T-helper 1 cell (primary cell): ENCODE results near the gene CELF2.

Experiments used
- DNase-seq, 5 donors: peaks; one replicate each; pipeline ENCODE4 v3.0.0-alpha.2; 2012 to 2020

CELF2 gene

DNA sequence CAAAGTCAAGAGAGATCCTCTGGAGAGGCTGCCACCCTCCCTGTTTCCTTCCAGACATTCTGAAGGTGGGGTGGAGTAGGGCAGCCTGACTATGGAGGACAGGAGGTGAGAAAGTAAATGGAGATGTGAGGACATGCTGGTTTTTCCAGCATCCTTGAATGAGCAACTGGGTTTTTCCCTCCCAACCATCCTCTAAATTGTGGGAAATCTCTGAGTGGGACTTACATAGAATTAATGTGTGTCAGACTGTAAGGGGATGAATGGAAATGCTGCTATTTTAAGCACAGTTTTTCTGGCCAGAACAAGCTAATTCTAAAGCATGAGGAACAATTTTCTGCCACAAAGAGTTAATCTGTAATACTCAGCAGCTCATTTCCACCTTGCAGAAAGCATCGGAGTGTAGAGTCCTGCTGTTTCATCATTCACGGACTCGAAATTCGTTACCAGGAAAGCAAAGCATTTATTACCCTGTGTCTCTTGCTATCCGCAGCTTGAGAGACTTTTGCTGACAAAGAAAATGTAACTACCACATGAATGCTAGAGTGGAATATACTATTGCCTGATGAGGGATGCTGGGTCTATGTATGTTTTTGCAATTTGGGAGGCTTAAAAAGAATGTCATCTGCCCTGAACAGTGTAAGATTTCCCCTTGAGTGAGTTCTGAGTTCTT lies 213.0 kb downstream of the CELF2 start:
- no peak for DNase-seq

DNA sequence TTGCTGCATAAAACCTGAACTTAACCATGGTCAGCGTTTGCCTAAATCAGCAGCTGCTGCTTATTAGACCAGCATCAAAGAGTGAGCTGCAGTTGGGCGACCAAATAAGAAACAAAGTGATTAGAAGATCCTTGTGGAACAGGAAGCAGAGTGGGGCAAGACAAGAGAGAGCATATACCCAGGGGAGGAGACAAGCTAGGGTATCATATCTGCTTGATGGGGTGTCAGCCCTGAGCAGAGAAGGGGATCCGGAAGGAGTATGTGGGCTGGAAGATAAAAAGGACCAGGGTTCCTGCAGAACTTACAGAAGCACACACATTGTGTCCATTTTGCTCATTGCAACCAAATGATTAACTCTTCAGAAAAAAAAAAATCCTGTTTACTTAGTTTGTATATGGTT lies 213.6 kb downstream of the CELF2 start:
- no peak for DNase-seq

DNA sequence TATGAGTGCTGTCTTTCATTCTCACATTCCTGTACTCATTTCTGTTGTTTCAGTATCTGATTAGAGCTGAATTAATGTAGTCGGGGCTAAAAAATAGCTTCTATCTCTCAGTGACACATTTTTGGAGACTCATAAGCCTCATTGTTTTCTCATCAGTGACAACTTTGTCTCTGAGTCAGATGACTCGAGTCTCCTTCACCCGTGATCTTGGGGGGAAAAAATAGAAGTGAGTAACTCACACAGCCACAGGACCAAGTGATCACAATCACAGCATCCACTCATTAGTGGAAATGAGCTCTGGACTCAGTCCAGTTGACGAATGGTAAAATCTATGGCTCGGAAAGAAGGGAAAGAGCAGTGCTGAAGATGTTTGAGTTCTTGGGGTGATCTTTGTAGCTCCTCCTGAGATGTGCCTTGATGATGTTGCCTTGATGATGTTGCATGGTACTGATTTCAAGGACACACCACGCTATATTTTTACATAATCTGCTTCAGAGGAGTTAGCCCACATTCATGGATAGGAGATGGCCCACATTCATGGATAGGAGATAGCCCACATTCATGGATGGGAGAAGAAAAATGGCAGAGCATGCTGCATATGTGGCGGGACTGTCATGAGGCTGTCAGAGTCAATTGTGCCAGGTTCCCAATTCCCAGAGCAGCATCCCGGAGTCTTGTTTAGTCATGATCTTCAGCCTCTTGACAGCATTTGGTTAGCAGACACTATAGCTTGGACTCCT lies 214.7 kb downstream of the CELF2 start:
- peak in 1 of 5 donors; percentile 52 for DNase-seq

DNA sequence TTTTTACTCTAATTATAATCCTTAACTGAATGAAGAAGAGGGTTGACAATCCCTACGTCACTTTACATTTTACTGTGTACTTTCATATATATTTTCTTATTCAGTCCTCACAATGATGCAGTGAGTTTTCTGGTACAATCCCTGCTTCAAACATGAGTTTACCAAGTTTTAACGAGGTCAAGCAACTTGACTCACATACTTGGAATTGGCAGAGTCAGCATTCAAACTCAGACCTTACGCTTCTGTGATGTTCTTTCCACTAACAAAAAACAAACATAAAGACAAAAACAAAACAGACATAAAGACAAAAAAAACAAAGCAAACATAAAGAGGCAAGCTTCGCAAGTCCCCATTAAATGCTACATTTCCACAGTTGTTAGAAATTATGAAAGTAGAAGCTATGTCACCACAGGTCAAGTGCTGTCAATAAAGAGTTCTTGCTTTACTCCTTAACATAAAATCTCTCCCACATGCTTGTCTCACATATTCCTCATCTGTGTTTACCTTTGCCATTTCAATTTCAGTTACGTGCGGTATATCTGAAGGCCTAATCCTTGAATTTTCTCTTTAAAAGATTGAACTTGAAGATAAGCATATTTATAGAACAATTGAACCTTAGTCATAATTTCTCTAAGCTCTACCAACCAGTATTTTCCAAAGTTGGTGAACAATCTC lies 217.3 kb downstream of the CELF2 start:
- no peak for DNase-seq

DNA sequence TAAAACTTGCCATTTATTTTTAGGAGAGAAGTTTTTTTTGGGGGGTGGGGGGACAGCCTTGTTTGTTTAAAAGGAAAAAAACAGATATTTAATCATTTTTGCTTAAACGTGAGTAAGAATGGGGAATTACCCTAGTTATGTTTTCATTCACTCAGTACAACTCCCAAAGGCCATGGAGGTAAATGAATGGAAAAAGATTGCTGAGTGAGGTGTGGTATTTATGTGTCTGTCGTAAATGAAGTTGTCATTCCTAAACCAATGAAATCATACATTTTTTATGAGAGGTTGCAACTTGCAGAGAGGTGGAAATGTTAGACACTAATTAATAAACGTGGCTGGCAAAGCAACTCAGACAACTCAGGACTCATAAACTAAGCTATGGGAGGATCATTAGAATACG lies 218.1 kb downstream of the CELF2 start:
- DNase-seq, result peak in 1 of 5 donors; percentile 47

DNA sequence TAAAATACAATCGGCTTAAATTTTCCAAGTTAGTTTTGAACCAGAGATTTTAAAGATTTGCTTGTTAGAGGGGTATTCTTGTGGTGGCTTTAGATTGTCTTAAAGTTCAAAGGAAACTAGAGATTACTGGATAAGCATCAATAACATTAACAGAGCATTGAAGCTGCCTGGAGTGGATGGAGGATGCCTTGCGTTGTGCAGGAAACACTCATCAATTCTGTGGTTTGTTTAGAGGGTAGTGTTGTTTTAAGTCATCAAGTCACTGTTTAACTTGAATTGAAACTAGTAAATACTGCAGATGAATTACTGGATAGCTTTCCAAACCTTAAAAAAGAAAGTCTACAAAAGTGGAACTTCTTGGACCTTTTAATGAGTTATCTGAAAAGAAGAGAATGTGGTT lies 218.6 kb downstream of the CELF2 start:
- DNase-seq, result peak in 2 of 5 donors; percentile 38 to 80

DNA sequence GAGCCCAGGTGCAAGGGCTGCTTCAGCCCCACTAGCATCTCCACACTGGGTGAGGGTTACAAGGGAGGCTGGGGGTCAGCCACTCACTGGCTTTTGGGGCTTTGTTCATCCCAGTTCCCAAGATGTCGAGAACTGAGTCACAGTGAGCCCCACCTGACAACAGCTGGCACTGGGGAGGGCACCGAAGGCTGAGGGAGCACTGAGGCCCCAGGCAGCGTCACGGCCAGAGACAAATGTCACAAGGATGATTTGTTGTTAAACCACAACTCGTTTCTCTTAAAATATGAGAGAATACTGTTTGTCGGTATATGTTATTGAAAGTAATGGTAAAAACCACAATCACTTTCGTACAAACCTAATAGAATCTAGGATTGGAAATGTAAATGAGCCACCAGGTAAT lies 219.9 kb downstream of the CELF2 start:
- DNase-seq, result peak in 2 of 5 donors; percentile 18 to 46

DNA sequence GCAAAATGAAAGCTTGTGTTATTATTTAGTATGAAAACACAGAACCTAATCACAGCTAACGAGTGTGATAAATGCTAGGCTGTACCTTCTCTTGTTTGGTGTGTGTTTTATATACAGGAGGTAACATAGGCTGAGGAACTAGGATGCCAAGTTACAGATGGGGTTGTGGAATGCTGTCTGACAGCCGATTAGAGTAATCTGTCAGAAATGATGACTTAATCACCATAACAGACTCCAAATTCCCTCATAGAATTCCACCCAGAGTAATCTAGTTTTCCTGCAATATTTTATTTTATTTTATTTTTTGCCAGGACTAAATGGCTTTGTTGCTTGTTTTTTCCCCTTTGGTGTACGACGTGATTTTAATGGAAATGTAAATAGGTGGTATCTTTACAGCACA lies 221.2 kb downstream of the CELF2 start:
- no peak for DNase-seq

DNA sequence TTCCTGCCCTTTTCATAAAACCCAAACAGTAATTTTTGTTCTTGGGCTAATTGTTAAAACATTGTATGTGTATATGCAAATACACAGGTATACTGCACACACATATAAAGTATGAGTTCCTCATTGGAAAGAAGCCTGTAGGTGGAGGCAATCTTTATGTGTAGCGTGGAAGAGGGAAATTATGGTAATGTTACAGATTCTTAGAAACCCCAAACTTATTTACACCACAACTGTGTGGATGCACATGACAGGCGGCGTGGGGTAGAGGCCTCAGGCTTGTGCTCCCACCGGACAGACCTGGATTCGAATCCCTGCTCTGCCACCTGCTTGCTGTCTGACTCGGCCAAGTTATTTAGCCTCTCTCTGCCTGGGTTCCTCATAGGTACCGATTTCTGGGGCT lies 223.0 kb downstream of the CELF2 start:
- no peak for DNase-seq

DNA sequence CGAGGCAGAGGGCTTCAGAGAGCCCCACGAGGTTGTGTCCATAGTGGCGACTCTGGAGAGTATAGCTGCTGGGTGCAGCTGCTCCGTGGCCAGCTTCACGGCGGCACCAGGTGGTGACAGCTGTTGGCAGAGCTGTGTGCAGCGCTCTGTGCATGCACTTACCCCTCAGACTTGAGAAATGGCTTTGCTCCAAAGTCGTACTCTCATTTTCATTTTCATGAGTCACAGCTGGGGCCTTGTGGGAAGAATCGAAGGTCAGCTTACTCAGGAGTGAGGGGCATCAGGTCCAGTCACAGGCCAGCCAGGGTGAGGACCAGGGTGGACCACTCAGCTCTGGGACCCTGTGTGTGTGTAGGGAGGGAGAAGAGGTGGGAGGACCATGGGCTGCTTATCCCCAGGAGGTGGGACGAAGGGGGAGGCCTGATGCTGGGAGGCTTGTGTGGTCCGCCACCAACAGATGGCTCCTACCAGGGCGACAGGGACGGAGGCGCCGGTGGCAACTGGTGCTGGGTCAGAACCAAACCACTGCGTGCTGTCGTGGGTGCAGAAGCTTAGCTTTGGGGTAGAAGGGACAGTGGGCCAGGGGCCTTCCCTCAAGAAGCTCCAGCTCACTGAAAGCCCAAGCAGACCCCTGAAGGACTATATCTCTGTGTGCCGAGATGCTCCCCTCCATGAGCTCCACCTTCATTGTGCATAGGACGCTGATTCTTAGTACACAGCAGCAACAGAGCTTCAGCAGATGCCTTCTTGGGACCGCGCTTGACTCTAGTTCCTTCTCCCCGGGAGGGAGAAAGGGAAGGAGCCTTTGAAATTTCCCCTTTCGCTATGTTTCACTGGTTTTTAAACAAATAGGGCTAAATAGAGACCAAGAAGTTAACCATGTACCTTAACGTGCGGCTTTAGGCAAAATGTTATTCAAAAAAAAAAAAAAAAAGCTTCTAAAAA lies 225.0 kb downstream of the CELF2 start:
- DNase-seq, result peak in 1 of 5 donors; percentile 45

DNA sequence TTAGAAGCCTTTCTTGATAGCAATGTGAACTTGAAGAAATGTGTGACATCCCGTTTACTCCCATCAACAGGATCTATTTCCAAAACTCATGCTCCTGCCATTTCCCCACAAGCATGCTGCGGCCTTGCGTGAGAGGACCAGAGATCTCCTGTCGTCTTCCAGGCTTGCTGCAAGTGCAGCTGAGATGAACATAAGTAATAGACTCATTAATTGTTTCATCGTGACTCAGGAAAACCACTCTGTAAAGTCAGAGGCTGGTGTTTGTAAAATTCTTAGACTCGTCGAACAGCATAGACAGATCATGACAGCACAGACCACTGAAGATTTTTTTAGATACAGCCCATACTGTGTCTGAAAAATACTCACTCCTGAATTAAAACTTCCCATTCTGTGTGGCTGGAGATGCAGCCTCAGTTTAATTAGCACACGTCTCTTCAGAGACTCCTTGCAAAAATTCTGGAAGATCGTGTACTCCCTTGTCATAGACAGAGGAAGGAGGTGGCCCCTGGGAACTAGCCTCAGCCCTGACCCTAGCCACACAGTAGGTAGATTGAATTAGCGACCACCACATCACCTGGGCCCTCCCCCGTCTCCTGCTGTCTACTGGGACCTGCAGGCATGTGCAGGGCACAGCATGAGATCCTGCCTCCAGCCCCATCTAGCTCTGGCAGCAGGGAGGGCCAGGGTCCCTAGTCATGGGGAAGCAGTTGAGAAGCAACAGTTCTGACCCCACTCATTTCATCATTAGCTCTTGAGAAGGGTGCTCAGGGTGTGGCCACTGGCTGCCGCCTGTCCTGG lies 226.0 kb downstream of the CELF2 start:
- no peak for DNase-seq

DNA sequence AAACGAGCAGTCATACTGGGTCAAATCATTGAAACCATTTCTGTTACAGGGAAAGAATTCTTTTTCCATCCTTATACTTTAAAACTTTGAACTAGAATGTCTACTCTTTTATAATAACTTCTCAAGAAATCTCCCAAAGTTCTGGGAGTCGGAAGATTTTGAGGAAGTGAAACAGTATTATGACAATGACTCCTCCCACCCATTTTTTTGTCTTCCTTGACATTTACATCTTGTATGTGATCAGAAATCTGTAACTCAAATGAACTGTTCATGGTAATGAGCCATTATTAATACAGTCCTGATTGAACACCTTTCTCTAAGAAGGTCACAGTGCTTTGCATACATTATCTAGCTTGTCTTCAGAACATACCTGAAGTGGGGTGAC lies 227.4 kb downstream of the CELF2 start:
- no peak for DNase-seq

DNA sequence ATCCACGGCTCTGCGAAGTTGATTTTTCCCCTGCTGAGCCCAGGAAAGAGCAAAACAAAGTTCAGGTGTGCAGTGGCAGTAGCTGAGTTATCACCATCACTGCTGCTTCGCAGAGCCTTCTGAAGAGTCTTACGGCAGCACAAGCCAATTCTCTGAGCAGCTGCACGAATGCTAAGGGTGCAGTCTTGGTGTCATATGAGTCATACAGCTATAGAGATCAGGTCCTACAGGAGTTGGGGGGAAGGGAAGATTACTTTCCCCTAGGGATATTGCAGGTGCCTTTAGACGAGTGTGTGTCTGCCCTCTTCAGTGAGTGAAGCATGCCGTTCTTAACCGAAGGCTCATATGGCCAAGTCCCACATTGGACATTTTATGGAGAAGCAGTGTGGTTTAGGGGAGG lies 227.8 kb downstream of the CELF2 start:
- peak in 1 of 5 donors; percentile 46 for DNase-seq

DNA sequence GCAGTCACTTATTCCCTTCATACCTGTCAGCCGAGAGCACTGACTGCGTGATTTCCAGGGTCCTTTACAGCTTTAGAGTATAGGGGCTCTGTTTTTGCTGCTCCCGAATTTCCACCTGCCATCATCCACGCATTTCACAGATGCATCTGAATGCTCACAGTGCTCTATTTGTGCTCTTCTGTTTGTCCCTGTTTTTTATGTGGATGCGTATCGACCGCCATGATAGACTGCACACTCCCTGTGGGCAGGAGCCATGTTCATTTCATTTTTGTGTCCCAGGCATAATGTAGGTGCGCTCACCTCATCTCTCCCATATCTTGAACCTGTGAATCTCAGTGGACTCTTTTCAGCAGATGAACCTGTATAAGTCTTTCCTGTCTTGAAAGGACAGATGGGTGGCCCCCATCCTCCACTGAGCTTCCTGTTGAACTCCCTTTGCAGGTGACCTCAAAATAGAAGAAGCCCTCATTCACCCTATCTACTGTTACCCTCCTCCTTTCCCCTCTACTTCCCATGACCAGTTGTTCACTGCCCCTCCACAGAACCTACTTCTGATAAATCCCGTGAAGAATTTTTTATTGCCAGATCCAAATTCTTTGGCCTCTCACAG lies 228.4 kb downstream of the CELF2 start:
- no peak for DNase-seq

DNA sequence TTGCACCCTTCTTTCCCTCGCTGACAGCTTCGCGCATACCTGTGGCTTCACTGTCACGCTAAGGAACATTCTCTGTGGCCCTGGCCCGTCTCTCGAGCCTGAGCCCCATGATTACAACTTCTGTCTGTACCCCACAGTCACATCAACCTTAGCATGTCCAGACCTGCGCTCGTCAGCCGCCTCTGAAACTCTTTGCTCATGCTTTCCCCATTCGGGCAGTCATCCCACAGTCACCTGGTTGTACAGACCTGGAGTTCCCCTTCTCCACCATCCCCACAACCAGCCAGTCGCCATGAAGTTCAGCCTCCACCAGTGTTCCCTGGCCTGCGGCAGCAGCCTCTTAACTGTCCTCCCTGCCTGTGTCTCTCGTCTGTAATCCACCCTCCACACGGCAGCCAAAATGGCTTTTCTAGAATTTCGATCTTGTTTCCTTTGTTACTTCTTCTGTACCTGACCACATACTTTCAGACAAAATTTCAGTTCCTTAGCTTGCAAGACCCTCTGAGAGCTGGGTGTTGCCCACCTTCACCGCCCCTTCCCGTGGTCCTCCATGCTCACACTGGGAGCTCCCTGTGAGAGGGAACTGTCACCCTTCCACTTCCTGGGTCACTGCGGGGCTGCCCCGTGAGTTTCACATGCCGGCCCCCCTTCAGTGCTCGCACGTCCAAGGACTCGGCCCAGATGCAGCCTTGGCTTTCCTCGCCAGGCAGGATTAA lies 229.2 kb downstream of the CELF2 start:
- DNase-seq, result no peak

DNA sequence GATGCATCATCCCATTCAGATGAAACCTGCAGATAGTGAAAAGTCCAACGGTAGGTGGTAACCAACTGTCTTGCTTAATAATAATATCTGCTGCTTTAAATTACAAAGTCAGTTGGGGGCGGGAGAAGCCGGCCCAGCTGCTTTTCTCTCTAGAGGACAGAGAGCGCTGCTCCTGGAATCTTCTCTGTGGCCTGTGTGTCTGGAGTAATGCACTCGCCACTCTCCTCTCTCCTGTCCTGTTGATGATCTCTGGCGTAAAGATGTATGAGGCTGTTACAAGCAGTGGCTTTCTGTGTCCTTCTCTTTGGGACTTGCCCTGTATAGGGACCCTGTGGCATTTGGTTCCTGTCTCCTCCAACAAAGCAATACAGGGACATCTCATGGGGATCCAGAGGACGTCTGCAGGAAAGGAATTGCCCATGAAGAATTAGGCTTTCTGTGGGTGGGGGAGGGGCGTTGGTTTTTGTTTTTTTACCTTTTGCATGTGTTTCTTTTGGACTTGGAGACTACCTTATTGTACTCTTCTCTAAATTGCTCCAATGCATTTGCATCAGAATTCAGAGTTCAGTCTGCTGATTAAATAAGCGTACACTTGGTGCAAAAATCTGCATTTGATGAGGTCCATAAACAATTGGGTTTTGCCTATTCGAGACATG lies 231.6 kb downstream of the CELF2 start:
- DNase-seq, result no peak

DNA sequence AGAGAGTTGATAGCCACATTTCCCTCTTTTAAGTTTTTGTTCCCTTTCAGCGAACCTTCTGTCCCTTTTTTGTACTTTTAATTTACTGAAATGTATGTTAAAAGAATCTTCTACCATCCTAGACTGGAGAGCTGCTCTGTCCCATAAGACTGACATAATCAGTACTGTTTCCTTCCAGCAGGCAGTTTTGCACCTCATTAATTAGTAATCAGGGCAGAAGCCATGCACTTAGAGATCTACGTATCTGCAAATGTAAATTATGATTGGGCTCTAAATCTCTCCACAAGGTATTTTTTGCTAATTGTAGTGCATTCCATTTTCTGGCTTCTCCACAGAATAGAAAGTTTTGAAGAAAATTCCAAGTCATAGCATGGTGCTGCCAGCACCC lies 232.1 kb downstream of the CELF2 start:
- no peak for DNase-seq

DNA sequence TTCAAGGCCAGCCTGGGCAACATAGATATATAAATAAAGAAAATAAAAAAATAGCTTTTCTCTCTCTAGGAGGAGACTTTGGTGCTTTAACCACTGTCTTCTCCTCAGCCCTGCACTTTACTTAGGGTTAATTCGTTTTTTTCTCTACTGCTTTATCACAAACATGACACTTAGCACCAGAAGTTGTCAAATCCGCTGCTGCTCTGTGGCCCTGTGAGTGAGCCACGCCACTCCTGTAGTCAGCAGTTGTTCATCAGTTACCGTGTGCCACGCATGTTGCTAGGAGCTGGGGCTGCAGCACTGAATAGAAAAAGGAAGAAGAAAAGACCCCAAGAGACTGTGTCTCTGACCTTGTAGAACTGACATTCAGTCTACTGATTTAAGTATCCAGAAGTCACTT lies 232.6 kb downstream of the CELF2 start:
- DNase-seq, result no peak

DNA sequence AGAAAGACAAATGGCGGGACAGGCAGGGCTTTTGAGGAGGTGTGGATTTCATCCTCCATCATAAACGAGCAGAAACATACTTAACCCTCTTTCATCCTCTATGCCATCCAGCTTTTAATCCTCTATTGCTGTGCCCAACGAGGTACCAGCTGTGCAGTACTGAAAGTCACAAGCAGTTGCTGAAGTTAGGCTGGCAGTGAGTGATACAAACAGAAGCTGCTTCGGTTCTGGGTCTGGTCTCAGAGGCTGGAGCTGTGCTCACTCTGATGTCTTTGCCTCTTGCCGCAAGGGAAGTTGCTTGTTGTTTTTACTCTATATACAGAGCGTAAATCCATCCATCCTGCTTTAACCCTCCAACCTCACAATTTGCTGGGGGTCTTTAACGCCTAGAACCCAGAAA lies 235.2 kb downstream of the CELF2 start:
- no peak for DNase-seq

DNA sequence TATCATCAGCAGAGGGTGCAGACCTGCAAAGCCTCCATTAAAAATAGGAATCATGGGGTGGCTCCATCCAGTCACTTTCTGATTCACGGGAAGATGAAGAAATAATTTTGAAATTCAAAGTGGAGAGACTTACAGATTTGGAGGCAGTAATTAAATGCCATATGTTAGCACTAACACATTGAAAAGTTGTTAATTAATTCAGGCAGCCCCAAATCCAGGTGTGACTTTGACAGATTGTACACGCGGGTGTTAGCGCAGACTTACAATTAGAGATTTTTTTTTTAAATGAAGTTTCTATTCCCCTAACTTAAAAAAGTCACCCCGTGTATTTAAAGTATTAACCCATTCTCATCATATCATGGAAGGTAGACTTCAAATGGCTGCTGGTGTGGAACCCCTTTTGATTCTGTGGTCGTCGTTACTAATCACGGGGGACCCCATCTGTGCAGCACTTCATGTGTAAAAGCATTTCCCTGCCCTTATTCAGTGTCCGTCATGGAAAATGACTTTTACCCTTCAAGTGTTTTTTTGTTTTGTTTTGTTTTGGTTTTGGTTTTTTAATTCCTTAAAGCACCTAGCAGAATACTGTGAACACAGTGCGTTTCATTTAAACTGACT lies 235.8 kb downstream of the CELF2 start:
- DNase-seq, result no peak
